Nephron progenitor cell (in vitro differentiated cells): Measurements from ENCODE around the gene PAH.

Source experiments
- DNase-seq: peaks from one replicate; pipeline ENCODE4 v3.0.0; 2021
- H3K27ac Mint-ChIP-seq: 2 replicates; pipeline ENCODE4 v1.8.0; 2021; ENCODE audit warnings: mild to moderate bottlenecking, moderate library complexity, mixed read lengths
- H3K27me3 Mint-ChIP-seq: 2 replicates; pipeline ENCODE4 v1.8.0; 2021; ENCODE audit warnings: mild to moderate bottlenecking, low read depth, mixed read lengths; ENCODE audit not compliant: poor library complexity
- H3K36me3 Mint-ChIP-seq: 2 replicates; pipeline ENCODE4 v1.8.0; 2021; ENCODE audit warnings: low read depth, mixed read lengths
- H3K4me1 Mint-ChIP-seq: 2 replicates; pipeline ENCODE4 v1.8.0; 2021; ENCODE audit warnings: mixed read lengths
- H3K4me3 Mint-ChIP-seq: 2 replicates; pipeline ENCODE4 v1.8.0; 2021; ENCODE audit warnings: mild to moderate bottlenecking, moderate library complexity, mixed read lengths
- H3K9me3 Mint-ChIP-seq: 2 replicates; pipeline ENCODE4 v1.8.0; 2021; ENCODE audit warnings: mild to moderate bottlenecking, moderate library complexity, mixed read lengths
- TF ChIP-seq, protein P1 (sequence below): fragments of 200-600 bp; sonication (generic); IDR thresholded peaks from 2 replicates; pipeline ENCODE4 v1.5.0; 2021; ENCODE audit warnings: antibody characterized with exemption

The PAH gene

DNA sequence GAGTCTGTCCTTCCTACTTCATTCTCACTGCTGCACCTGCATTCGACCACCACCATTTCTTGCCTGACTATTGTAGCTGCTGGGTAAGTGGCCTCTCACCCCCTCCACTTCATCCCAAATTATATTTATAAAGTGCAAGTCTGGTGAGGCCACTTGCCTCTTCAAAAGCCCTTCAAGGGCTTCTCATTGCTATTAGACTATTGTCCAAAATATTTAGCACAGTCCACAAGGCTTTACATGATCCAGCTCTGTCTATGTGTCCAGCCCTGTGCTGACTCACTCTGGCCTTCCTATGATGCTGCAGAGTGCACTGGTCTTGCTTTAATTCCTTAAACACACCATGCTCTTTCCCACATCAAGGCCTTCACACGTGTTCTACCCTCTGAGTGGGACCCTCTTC, 46.0 kb downstream of the PAH start:
- no peak overlapping the region for H3K4me3 Mint-ChIP-seq
- no peaks in the 10 kb centered on the region for H3K36me3 Mint-ChIP-seq
- TF ChIP-seq, protein P1, sequence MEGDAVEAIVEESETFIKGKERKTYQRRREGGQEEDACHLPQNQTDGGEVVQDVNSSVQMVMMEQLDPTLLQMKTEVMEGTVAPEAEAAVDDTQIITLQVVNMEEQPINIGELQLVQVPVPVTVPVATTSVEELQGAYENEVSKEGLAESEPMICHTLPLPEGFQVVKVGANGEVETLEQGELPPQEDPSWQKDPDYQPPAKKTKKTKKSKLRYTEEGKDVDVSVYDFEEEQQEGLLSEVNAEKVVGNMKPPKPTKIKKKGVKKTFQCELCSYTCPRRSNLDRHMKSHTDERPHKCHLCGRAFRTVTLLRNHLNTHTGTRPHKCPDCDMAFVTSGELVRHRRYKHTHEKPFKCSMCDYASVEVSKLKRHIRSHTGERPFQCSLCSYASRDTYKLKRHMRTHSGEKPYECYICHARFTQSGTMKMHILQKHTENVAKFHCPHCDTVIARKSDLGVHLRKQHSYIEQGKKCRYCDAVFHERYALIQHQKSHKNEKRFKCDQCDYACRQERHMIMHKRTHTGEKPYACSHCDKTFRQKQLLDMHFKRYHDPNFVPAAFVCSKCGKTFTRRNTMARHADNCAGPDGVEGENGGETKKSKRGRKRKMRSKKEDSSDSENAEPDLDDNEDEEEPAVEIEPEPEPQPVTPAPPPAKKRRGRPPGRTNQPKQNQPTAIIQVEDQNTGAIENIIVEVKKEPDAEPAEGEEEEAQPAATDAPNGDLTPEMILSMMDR = no peak
- H3K27ac Mint-ChIP-seq = no peak overlapping the region
- H3K27me3 Mint-ChIP-seq = peaks cover 13% of the 10 kb centered on the region
- no peak for DNase-seq
- H3K9me3 Mint-ChIP-seq = no peaks in the 10 kb centered on the region
- H3K4me1 Mint-ChIP-seq = no peaks in the 10 kb centered on the region

DNA sequence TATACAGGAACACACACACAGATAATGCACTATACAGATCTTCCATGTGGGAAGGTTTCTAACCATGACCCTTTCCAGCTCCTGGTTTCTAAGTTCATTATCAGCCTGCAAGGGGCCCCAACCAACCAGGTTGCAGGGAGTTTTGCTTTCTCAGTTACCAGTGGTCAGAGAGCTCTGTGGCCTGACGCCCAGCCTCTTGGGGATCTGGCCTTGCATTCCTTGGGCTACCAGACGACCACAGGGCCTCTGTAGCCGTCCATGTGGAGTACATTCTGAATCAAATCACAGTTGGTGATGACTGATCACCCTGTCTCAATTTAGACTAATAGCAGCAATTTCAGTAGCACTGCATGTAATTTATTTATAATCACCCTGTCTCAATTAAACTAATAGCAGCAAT, 47.5 kb downstream of the PAH start:
- no peak for DNase-seq
- Mint-ChIP-seq H3K27ac (no peak overlapping the region), H3K36me3 (no peaks in the 10 kb centered on the region)

DNA sequence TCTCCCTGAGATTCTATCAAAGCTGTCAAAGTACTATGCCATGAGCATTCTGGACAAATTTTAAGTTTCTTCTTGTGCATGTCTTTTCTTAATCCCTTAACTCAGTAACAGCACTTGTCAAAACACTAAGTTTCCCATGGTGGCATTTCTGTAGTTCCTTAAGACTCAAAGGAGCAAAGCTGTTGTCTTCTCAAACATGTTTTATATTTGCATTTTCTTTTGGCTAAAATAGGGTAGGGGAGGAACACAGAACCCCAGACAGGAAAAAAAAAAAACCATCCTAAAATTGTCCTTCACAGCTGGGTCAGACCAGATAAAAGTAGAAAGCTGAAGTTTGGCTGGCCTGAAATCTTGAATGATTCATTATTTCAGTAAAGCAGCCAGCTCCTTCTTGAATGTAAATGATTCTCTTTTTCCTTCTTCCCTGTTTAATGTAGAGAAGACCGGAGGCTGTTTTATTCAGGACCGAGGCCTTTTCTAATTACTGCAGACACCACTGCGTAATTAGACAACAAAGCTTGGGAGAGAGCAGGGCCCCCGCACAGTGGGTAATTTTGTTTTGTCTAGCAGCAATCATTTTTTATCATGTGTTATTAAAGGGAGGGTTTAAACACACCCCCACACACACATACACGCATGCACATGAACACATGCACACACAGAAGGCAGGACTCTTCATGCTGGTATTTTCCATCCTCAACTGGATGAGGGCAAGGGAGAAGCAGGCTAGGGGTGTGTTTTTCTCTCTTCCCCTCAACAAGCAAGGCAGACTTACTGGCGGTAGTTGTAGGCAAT, 51.0 kb downstream of the PAH start:
- H3K9me3 Mint-ChIP-seq = peaks cover 6% of the 10 kb centered on the region
- no peaks in the 10 kb centered on the region for H3K4me1 Mint-ChIP-seq
- peaks cover 13% of the 10 kb centered on the region for H3K27me3 Mint-ChIP-seq
- TF ChIP-seq, protein P1 = no peak
- H3K27ac Mint-ChIP-seq = no peak overlapping the region
- no peak for DNase-seq
- H3K36me3 Mint-ChIP-seq = no peaks in the 10 kb centered on the region
- no peak overlapping the region for H3K4me3 Mint-ChIP-seq

More for the DNA sequence above, 47.5 kb downstream of the PAH start:
- Mint-ChIP-seq H3K9me3 (no peaks in the 10 kb centered on the region), H3K4me1 (no peaks in the 10 kb centered on the region), H3K27me3 (peaks cover 13% of the 10 kb centered on the region), H3K4me3 (no peak overlapping the region)
- TF ChIP-seq, protein P1 = no peak

DNA sequence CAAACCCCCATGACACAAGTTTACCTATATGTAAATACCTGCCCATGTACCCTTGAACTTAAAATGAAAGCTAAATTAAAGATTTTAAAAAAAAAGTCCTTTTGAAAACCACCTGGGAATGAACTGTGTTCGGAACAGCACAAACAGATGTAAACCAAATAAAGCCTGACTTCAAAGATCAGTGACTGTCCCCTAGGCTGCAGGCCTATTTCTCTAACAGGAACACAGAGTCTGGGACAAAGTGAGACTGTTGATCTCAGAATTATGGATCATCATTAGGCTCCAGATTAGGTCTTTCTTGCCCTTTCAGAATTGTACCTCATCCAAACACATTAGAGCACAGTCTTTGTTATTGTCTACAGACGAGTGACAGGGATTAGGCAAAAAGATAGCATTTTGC, 54.6 kb downstream of the PAH start:
- Mint-ChIP-seq H3K4me1 (no peaks in the 10 kb centered on the region), H3K4me3 (no peak overlapping the region), H3K9me3 (peaks cover 20% of the 10 kb centered on the region), H3K36me3 (no peaks in the 10 kb centered on the region), H3K27me3 (peaks cover 18% of the 10 kb centered on the region), H3K27ac (no peak overlapping the region)
- DNase-seq = no peak
- TF ChIP-seq, protein P1 = no peak

DNA sequence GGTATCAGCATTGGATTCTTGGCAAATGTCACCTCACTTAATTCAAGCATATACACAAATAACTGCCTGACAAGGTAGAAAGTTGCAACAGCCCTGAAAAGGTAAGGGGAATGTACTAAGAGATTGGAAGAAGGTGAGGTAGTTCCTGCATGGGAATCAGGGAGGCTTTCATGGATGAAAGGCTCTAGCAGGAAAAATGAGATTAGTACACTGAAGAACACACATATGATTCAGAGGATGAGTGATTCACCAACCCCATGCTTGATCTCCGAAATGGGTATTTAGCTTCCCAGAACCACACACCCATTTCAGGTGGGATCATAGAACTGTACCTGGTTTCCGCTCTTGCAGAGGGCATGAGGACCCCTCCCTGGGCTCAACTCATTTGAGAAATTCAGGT, 65.8 kb downstream of the PAH start:
- no peaks in the 10 kb centered on the region for H3K36me3 Mint-ChIP-seq

More for the DNA sequence above, 65.8 kb downstream of the PAH start:
- Mint-ChIP-seq H3K9me3 (no peaks in the 10 kb centered on the region), H3K27ac (no peak overlapping the region), H3K4me3 (no peak overlapping the region), H3K27me3 (peaks cover 42% of the 10 kb centered on the region), H3K4me1 (no peaks in the 10 kb centered on the region)
- TF ChIP-seq, protein P1 = no peak
- no peak for DNase-seq
